Stimulated activated CD8-positive, alpha-beta memory T cell treated with anti-CD3 and anti-CD28 coated beads, Interleukin-2, amount 100 ng/mL, for 1 hour (primary cell): ENCODE results near the gene ABCA4.

ENCODE experiments used
- DNase-seq, 2 donors: peaks; one replicate each; pipeline ENCODE4 v3.0.0-alpha.2; 2020; ENCODE audit warnings: low read depth in 2 of 2

ABCA4 gene

GRCh38 chr1:94122201-94122970 is 1.4 kb upstream of the ABCA4 start:
- no peak for DNase-seq

GRCh38 chr1:94121411-94121821 is 468 bp upstream of the ABCA4 start:
- DNase-seq, result no peak

- DNase-seq, result no peak
These were observed 412 bp downstream of the ABCA4 start for GRCh38 chr1:94120570-94120901.

- DNase-seq, result no peak
These were observed 965 bp downstream of the ABCA4 start for GRCh38 chr1:94119796-94120569.

GRCh38 chr1:94119306-94119705 is 1.6 kb downstream of the ABCA4 start:
- DNase-seq, result no peak

GRCh38 chr1:94118471-94118870 is 2.5 kb downstream of the ABCA4 start:
- DNase-seq, result no peak

GRCh38 chr1:94118013-94118412 is 2.9 kb downstream of the ABCA4 start:
- DNase-seq, result no peak

- no peak for DNase-seq
These were observed 3.6 kb downstream of the ABCA4 start for GRCh38 chr1:94117259-94117851.

- no peak for DNase-seq
These were observed 5.0 kb downstream of the ABCA4 start for GRCh38 chr1:94115900-94116436.

- no peak for DNase-seq
These were observed 5.6 kb downstream of the ABCA4 start for GRCh38 chr1:94115254-94115899.

GRCh38 chr1:94113589-94114226 is 7.2 kb downstream of the ABCA4 start:
- DNase-seq, result no peak

GRCh38 chr1:94111879-94112278 is 9.1 kb downstream of the ABCA4 start:
- no peak for DNase-seq

GRCh38 chr1:94110946-94111740 is 9.8 kb downstream of the ABCA4 start:
- no peak for DNase-seq

- no peak for DNase-seq
These were observed 10.8 kb downstream of the ABCA4 start for GRCh38 chr1:94110021-94110761.

GRCh38 chr1:94109478-94109877 is 11.5 kb downstream of the ABCA4 start:
- DNase-seq, result no peak

- no peak for DNase-seq
These were observed 13.8 kb downstream of the ABCA4 start for GRCh38 chr1:94107141-94107540.

GRCh38 chr1:94106716-94107115 is 14.2 kb downstream of the ABCA4 start:
- DNase-seq, result no peak

GRCh38 chr1:94105957-94106529 is 14.9 kb downstream of the ABCA4 start:
- DNase-seq, result no peak

GRCh38 chr1:94105581-94105952 is 15.4 kb downstream of the ABCA4 start:
- no peak for DNase-seq
